D721Med (cell line): ENCODE data around the gene OSTF1.
A peak's percentile ranks its signal among the peaks of the same experiment; 100 is the strongest.

Experiments
- DNase-seq: peaks from one replicate; pipeline ENCODE4 v3.0.0; 2011; ENCODE audit warnings: low spot score; ENCODE audit not compliant: insufficient read length
- FAIRE-seq: peaks from 2 replicates; lab custom pipeline; 2011; peaks lifted over from hg19 to GRCh38; lab: Jason Lieb, UNC
- CTCF ChIP-seq: IDR thresholded peaks from 2 replicates; pipeline ENCODE4 v1.5.1; 2012; ENCODE audit warnings: mild to moderate bottlenecking, control low read depth; ENCODE audit not compliant: insufficient read depth; ENCODE audit errors: missing control alignments

OSTF1 gene

GRCh38 chr9:75186767-75187380 is 98.6 kb downstream of the OSTF1 start:
- no peak for DNase-seq
- FAIRE-seq, result no peak
- peak; percentile 85 for TF ChIP-seq CTCF

- no peak for DNase-seq
- no peak for FAIRE-seq
Measured at GRCh38 chr9:75188756-75189155, 100.4 kb downstream of the OSTF1 start.

GRCh38 chr9:75190762-75191161 is 102.4 kb downstream of the OSTF1 start:
- FAIRE-seq, result no peak
- no peak for TF ChIP-seq CTCF
- DNase-seq, result no peak

More at GRCh38 chr9:75188756-75189155, 100.4 kb downstream of the OSTF1 start:
- no peak for TF ChIP-seq CTCF
